ENCODE results near the gene ATAT1. TPM values are rescaled to one million over a fixed set of nuclear protein-coding genes. Genes with fewer than 3 reads are reported as not detected.
A peak's percentile ranks its signal among the peaks of the same experiment; 100 is the strongest.

Gene ATAT1
- total and polyA plus RNA-seq, 12 donors, result 0.78 to 16.3 (median 8.3) TPM

GRCh38 chr6:30617565-30618269, 9.0 kb upstream of the ATAT1 start, which contains the start of gene MRPS18B:
MRPS18B (plus strand) TSS chr6:30617840; CDS start chr6:30617866, 26 bp downstream.
- H3K9me3 ChIP-seq (replicated peaks in 1 of 3), result no peaks in the 10 kb centered on the region
- H3K36me3 ChIP-seq (replicated peaks in 1 of 2), result peaks cover 0 to 50% of the 10 kb centered on the region in 2 donors
- TF ChIP-seq CTCF (IDR thresholded peaks at IDR 0.05), result no peak
- TF ChIP-seq POLR2A (IDR thresholded peaks at IDR 0.05), result peak in 1 of 2 donors; percentile 68
- H3K27ac ChIP-seq, result peak within 1 kb of the TSS; percentile 92 to 96 (median 95)
- no peaks in the 10 kb centered on the region for H3K27me3 ChIP-seq
- intact Hi-C loops (cut with DNase I), result no loop called here
- peak; percentile 96 to 99 (median 99) for DNase-seq
- peak within 1 kb of the TSS; percentile 29 to 81 (median 74) for H3K4me3 ChIP-seq
- 0 to 1% (median 0%) methylated on average over 33 to 34 of the region's 34 CpGs for WGBS, 4 donors
- H3K4me1 ChIP-seq (replicated peaks in 1 of 2), result peaks cover 10 to 29% of the 10 kb centered on the region in 2 donors

- no peak for DNase-seq
- no peak for TF ChIP-seq POLR2A (IDR thresholded peaks at IDR 0.05)
- TF ChIP-seq CTCF (IDR thresholded peaks at IDR 0.05), result no peak
- peaks cover 0 to 57% of the 10 kb centered on the region in 2 donors for H3K36me3 ChIP-seq (replicated peaks in 1 of 2)
- intact Hi-C loops (cut with DNase I), result no loop called here
- H3K4me3 ChIP-seq, result peak overlapping the region in 3 of 4 donors; percentile 34 to 75 (median 68)
- no peaks in the 10 kb centered on the region for H3K9me3 ChIP-seq (replicated peaks in 1 of 3)
- H3K4me1 ChIP-seq (replicated peaks in 1 of 2), result peaks cover 10 to 22% of the 10 kb centered on the region in 2 donors
- 6 to 10% (median 8%) methylated on average over 8 of the region's 8 CpGs for WGBS, 4 donors
- H3K27ac ChIP-seq, result peak overlapping the region; percentile 55 to 96 (median 92)
- H3K27me3 ChIP-seq, result no peaks in the 10 kb centered on the region
These were observed 8.3 kb upstream of the ATAT1 start for GRCh38 chr6:30618270-30618797.

GRCh38 chr6:30619561-30619960, 7.1 kb upstream of the ATAT1 start:
- TF ChIP-seq POLR2A (IDR thresholded peaks at IDR 0.05) (no peak), CTCF (IDR thresholded peaks at IDR 0.05) (no peak)
- no peak overlapping the region for H3K4me3 ChIP-seq
- no peak for DNase-seq
- H3K27me3 ChIP-seq, result no peaks in the 10 kb centered on the region
- H3K36me3 ChIP-seq (replicated peaks in 1 of 2), result peaks cover 0 to 69% of the 10 kb centered on the region in 2 donors
- H3K27ac ChIP-seq, result peak overlapping the region in 1 of 5 donors; percentile 96
- 90 to 96% (median 94%) methylated on average over 11 of the region's 11 CpGs for WGBS, 4 donors
- intact Hi-C loops (cut with DNase I), result no loop called here
- peaks cover 7 to 10% of the 10 kb centered on the region in 2 donors for H3K4me1 ChIP-seq (replicated peaks in 1 of 2)
- H3K9me3 ChIP-seq (replicated peaks in 1 of 3), result no peaks in the 10 kb centered on the region

- Histone ChIP-seq H3K4me1 (replicated peaks in 1 of 2) (peaks cover 9 to 10% of the 10 kb centered on the region in 2 donors), H3K27me3 (no peaks in the 10 kb centered on the region), H3K9me3 (replicated peaks in 1 of 3) (no peaks in the 10 kb centered on the region), H3K36me3 (replicated peaks in 1 of 2) (peaks cover 0 to 83% of the 10 kb centered on the region in 2 donors), H3K4me3 (no peak overlapping the region), H3K27ac (no peak overlapping the region)
- no peak for DNase-seq
- whole genome bisulfite sequencing, 4 donors, result 90 to 94% (median 92%) methylated on average over 7 to 8 of the region's 8 CpGs
- TF ChIP-seq CTCF (IDR thresholded peaks at IDR 0.05) (no peak), POLR2A (IDR thresholded peaks at IDR 0.05) (no peak)
- intact Hi-C loops (cut with DNase I), result loop anchor here in 1 of 2 donors (5.0 kb wide), 1 partner anchor 47 kb away; the partner anchor contains the start of gene DHX16
These were observed 1.2 kb upstream of the ATAT1 start for GRCh38 chr6:30625511-30625910.

All from adrenal gland (tissue), 12 donors.